Smooth muscle cell (in vitro differentiated cells): ENCODE data around the gene FBXO4. TPM values are rescaled to one million over a fixed set of nuclear protein-coding genes. Genes with fewer than 3 reads are reported as not detected.

Experiments
- DNase-seq: peaks from one replicate; lab custom pipeline; 2025; ENCODE audit not compliant: unreplicated experiment; lab: John Stamatoyannopoulos, UW
- H2AFZ ChIP-seq: fragments of 200-600 bp; sonication (generic); 2 replicates; pipeline ENCODE4 v1.6.0; 2016; ENCODE audit warnings: antibody characterized with exemption, low read depth, mild to moderate bottlenecking
- H3F3A ChIP-seq: fragments of 200-600 bp; sonication (generic); 2 replicates; pipeline ENCODE4 v1.6.0; 2017; ENCODE audit warnings: antibody characterized with exemption, low read depth
- H3K27ac ChIP-seq: fragments of 200-600 bp; sonication (generic); 2 replicates; pipeline ENCODE4 v1.5.1; 2016; ENCODE audit warnings: low read depth, mild to moderate bottlenecking
- H3K27me3 ChIP-seq: fragments of 200-600 bp; sonication (generic); 2 replicates; pipeline ENCODE4 v1.6.1; 2016; ENCODE audit warnings: low read depth, mild to moderate bottlenecking
- H3K36me3 ChIP-seq: fragments of 200-600 bp; sonication (generic); 2 replicates; pipeline ENCODE4 v1.5.1; 2016; ENCODE audit warnings: low read depth
- H3K4me1 ChIP-seq: fragments of 200-600 bp; sonication (generic); 2 replicates; pipeline ENCODE4 v1.5.1; 2016; ENCODE audit warnings: low read depth
- H3K4me2 ChIP-seq: fragments of 200-600 bp; sonication (generic); 2 replicates; pipeline ENCODE4 v1.6.0; 2016; ENCODE audit warnings: mild to moderate bottlenecking
- H3K4me3 ChIP-seq: fragments of 200-600 bp; sonication (generic); 2 replicates; pipeline ENCODE4 v1.5.1; 2016; ENCODE audit warnings: mild to moderate bottlenecking
- H3K79me2 ChIP-seq: fragments of 200-600 bp; sonication (generic); 2 replicates; pipeline ENCODE4 v1.6.0; 2016; ENCODE audit warnings: low read depth, mild to moderate bottlenecking
- H3K9ac ChIP-seq: fragments of 200-600 bp; sonication (generic); 2 replicates; pipeline ENCODE4 v1.6.0; 2016; ENCODE audit warnings: low read depth
- H3K9me3 ChIP-seq: fragments of 200-600 bp; sonication (generic); replicated peaks from 2 replicates; pipeline ENCODE4 v1.5.1; 2016; ENCODE audit warnings: low read depth
- H4K20me1 ChIP-seq: fragments of 200-600 bp; sonication (generic); 2 replicates; pipeline ENCODE4 v1.6.0; 2016; ENCODE audit warnings: low read depth
- WGBS: methylation state at CpG from one replicate; pipeline ENCODE4 v1.1.7; 2016; ENCODE audit warnings: low lambda C conversion rate; 5-methylcytosine and 5-hydroxymethylcytosine counted together
- polyA plus RNA-seq: library from polyadenylated mRNA; unstranded; fragments of >200 nt; fragmentation: Nextera tagmentation; extraction: Ambion mirVana; gene quantifications from 2 replicates; pipeline ENCODE4 v1.2.1, GENCODE V29; 2016
- total RNA-seq: library from RNA; depleted of rRNA; stranded (reverse); fragments of >200 nt; gene quantifications from 2 replicates; pipeline ENCODE4 v1.2.3, GENCODE V29; 2014
- TF ChIP-seq, protein P1 (sequence below): fragments of 200-600 bp; sonication (generic); IDR thresholded peaks from 2 replicates; pipeline ENCODE4 v1.5.1; 2017; ENCODE audit warnings: borderline replicate concordance, mild to moderate bottlenecking, antibody characterized with exemption; ENCODE audit not compliant: insufficient read depth, poor library complexity, severe bottlenecking

FBXO4 gene
- total and polyA plus RNA-seq, 2 experiments from 2014 or later, result 10.3 to 22.9 TPM

DNA sequence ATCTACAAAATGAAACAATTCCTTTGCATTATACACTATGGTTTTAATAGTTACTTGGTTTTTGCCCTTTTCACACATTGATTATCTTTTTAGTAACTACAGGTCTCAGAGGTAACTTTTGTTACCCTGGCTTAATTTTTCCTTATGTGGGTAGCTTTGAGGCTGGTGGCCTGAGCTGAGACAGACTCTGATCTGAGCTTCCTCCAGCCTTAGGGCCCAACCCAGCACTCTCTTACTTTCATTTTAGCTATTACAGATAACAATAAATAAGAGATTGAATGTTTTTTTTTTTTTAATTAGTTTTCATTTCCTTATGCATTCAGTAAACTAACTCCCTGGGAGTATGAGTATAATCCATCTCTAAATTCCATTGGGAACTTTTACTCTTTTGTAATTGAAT lies 39.8 kb upstream of the FBXO4 start:
- H3K9ac ChIP-seq, result no peak overlapping the region
- no peaks in the 10 kb centered on the region for H3K27me3 ChIP-seq
- no peak overlapping the region for H2AFZ ChIP-seq
- TF ChIP-seq, protein P1, sequence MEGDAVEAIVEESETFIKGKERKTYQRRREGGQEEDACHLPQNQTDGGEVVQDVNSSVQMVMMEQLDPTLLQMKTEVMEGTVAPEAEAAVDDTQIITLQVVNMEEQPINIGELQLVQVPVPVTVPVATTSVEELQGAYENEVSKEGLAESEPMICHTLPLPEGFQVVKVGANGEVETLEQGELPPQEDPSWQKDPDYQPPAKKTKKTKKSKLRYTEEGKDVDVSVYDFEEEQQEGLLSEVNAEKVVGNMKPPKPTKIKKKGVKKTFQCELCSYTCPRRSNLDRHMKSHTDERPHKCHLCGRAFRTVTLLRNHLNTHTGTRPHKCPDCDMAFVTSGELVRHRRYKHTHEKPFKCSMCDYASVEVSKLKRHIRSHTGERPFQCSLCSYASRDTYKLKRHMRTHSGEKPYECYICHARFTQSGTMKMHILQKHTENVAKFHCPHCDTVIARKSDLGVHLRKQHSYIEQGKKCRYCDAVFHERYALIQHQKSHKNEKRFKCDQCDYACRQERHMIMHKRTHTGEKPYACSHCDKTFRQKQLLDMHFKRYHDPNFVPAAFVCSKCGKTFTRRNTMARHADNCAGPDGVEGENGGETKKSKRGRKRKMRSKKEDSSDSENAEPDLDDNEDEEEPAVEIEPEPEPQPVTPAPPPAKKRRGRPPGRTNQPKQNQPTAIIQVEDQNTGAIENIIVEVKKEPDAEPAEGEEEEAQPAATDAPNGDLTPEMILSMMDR, result no peak
- no peaks in the 10 kb centered on the region for H3K4me1 ChIP-seq
- H3K36me3 ChIP-seq, result no peaks in the 10 kb centered on the region
- H3F3A ChIP-seq, result no peaks in the 10 kb centered on the region
- no peak overlapping the region for H3K4me2 ChIP-seq
- H3K27ac ChIP-seq, result no peak overlapping the region
- no peaks in the 10 kb centered on the region for H4K20me1 ChIP-seq
- H3K4me3 ChIP-seq, result no peak overlapping the region
- H3K9me3 ChIP-seq, result peaks cover 3% of the 10 kb centered on the region
- H3K79me2 ChIP-seq, result no peaks in the 10 kb centered on the region
- DNase-seq, result no peak

GRCh38 chr5:41891066-41891707 lies 33.9 kb upstream of the FBXO4 start:
- Histone ChIP-seq H3K4me2 (no peak overlapping the region), H3F3A (no peaks in the 10 kb centered on the region), H3K9ac (no peak overlapping the region), H3K4me1 (no peaks in the 10 kb centered on the region), H3K79me2 (no peaks in the 10 kb centered on the region), H3K4me3 (no peak overlapping the region), H3K9me3 (no peaks in the 10 kb centered on the region), H3K27me3 (no peaks in the 10 kb centered on the region), H3K27ac (no peak overlapping the region), H4K20me1 (no peaks in the 10 kb centered on the region), H2AFZ (no peak overlapping the region), H3K36me3 (no peaks in the 10 kb centered on the region)
- TF ChIP-seq, protein P1, result no peak
- WGBS, result 53% methylated on average over 2 of the region's 2 CpGs
- no peak for DNase-seq

DNA sequence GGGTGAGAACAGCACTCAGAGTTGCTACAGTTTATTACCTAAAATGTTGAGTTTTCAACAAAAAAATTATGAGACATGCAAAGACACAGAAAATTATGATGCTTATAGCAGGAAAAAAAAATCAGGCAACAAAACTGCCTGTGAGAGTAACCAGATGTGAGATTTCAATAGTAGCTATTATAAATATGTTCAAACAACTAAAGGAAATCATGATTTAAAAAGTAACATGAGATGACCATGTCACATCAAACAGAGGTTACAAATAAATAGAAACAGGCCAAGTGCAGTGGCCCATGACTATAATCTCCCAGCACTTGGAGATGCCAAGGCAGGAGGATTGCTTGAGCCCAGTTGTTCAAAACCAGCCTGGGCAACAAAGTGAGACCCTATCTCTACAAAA lies 33.0 kb upstream of the FBXO4 start:
- no peaks in the 10 kb centered on the region for H3K36me3 ChIP-seq
- TF ChIP-seq, protein P1, result no peak

More for the DNA sequence above, 33.0 kb upstream of the FBXO4 start:
- no peak for DNase-seq
- Histone ChIP-seq H3K4me3 (no peak overlapping the region), H3K79me2 (no peaks in the 10 kb centered on the region), H3K4me1 (no peaks in the 10 kb centered on the region), H2AFZ (no peak overlapping the region), H4K20me1 (no peaks in the 10 kb centered on the region), H3K27me3 (no peaks in the 10 kb centered on the region), H3K9ac (no peak overlapping the region), H3F3A (no peaks in the 10 kb centered on the region), H3K4me2 (no peak overlapping the region), H3K9me3 (no peaks in the 10 kb centered on the region), H3K27ac (no peak overlapping the region)
